VCaP (cell line): ENCODE data around the gene OR10P1.
"Not testable (repeated sequence)": the region's sequence is repeated elsewhere in the genome, so short reads cannot be mapped to it uniquely, and the experiment has no call there.

Experiments used
- H3K27ac ChIP-seq: fragments of 450-650 bp; 2 replicates; pipeline ENCODE4 v1.5.1; 2017
- CTCF ChIP-seq: fragments of 450-650 bp; conservative IDR thresholded peaks from 2 replicates; pipeline ENCODE4 v1.5.1; 2017; ENCODE audit warnings: mild to moderate bottlenecking, moderate library complexity

OR10P1 gene

DNA sequence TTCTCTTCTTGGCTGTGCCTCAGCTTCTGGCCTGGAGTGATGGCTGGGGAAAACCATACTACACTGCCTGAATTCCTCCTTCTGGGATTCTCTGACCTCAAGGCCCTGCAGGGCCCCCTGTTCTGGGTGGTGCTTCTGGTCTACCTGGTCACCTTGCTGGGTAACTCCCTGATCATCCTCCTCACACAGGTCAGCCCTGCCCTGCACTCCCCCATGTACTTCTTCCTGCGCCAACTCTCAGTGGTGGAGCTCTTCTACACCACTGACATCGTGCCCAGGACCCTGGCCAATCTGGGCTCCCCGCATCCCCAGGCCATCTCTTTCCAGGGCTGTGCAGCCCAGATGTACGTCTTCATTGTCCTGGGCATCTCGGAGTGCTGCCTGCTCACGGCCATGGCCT is at the start of gene OR10P1:
Gene OR10P1, plus strand, starts transcription at position 40 of the 400 bp plus-strand sequence. Its CDS starts 0 bp downstream, at position 40.
- no peak within 1 kb of the TSS for H3K27ac ChIP-seq

GRCh38 chr12:55590152-55590551 is 46.5 kb upstream of the OR10P1 start:
- not testable (repeated sequence) for H3K27ac ChIP-seq

More for the DNA sequence above, at the start of gene OR10P1:
- no peak for TF ChIP-seq CTCF

- peak overlapping the region; percentile 72 for H3K27ac ChIP-seq
- no peak for TF ChIP-seq CTCF
These were observed 28.7 kb upstream of the OR10P1 start for GRCh38 chr12:55607821-55608594.

- H3K27ac ChIP-seq, result peak overlapping the region; percentile 72
- TF ChIP-seq CTCF, result no peak
These were observed 26.1 kb upstream of the OR10P1 start for GRCh38 chr12:55610598-55610997.

- TF ChIP-seq CTCF, result no peak
- H3K27ac ChIP-seq, result no peak overlapping the region
These were observed 24.0 kb upstream of the OR10P1 start for GRCh38 chr12:55612646-55613045.

GRCh38 chr12:55614764-55615163 is 21.9 kb upstream of the OR10P1 start:
- no peak for TF ChIP-seq CTCF

DNA sequence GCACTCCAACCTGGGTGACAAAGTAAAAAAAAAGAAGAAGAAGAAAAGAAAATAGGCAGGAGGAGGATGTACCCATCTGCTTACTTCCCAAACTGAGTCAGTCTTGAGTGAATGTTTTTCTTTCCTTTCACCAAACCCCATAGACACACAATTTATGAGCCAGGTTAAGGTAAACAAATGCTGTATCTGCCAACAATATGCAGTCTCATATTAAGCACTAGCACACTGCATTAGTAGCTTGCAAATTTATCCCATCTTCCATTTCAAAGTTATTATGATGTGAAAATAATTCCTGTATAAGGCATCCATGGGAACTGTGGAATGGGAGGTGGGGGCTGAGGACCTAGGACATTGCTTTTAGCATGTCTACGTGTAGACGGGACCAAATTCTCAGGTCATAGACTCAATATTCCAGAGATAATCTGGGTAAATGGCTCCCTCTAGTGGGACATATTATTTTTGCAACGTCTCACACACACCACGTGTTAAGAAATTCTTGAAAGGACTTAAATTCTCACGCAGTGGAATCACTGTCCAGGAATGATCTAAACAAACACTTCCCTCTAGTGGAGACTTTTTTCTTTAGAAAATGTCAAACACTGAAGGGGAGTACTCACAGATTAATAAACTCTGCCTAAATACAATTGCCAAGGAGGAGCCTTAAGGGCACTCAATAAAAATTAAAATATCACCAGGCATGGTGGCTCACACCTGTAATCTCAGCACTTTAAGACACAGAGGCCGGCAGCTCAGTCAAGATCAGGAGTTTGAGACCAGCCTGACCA is 17.1 kb upstream of the OR10P1 start:
- no peak overlapping the region for H3K27ac ChIP-seq
- TF ChIP-seq CTCF, result peak; percentile 93

More at GRCh38 chr12:55614764-55615163, 21.9 kb upstream of the OR10P1 start:
- no peak overlapping the region for H3K27ac ChIP-seq
